Uterus (tissue), 2 donors: ENCODE data around the gene ADPRHL1.

ENCODE experiments used
- CTCF ChIP-seq, 4 experiments: fragments of 200-600 bp in 2 of 4; fragments of 450-650 bp in 2 of 4; sonication (generic) in 2 of 4; IDR thresholded peaks; one replicate each; pipeline ENCODE4 v1.5.1; 2016 to 2019; ENCODE audit warnings: antibody characterized with exemption in 4 of 4, mild to moderate bottlenecking in 2 of 4, moderate library complexity in 1 of 4
- POLR2A ChIP-seq, 2 donors: fragments of 450-650 bp; IDR thresholded peaks; one replicate each; pipeline ENCODE4 v1.6.1; 2016; ENCODE audit warnings: antibody characterized with exemption in 2 of 2, mild to moderate bottlenecking in 1 of 2, moderate library complexity in 1 of 2

- TF ChIP-seq POLR2A (IDR thresholded peaks at IDR 0.05) (peak; percentile 68 to 84), CTCF (IDR thresholded peaks at IDR 0.05) (peak in 1 of 4 experiments; percentile 42)
These were observed 37.5 kb upstream of the ADPRHL1 start, which contains the start of gene DCUN1D2 for GRCh38 chr13:113490496-113491417.
